GM23338 (cell line): Measurements from ENCODE around the gene KLHL36. TPM values are rescaled to one million over a fixed set of nuclear protein-coding genes. Genes with fewer than 3 reads are reported as not detected.

Experiments used
- ATAC-seq: fragments of 200-7000 bp; cut with Tn5 transposase; 3 replicates; pipeline ENCODE4 v1.9.1; 2020
- DNase-seq: peaks from one replicate; pipeline ENCODE4 v3.0.0-alpha.2; 2015; ENCODE audit warnings: low spot score
- H2AFZ ChIP-seq: fragments of 200-600 bp; sonication (generic); 2 replicates; pipeline ENCODE4 v1.8.0; 2016; ENCODE audit warnings: antibody characterized with exemption, mild to moderate bottlenecking, moderate library complexity
- H3F3A ChIP-seq: fragments of 200-600 bp; sonication (generic); replicated peaks from 2 replicates; pipeline ENCODE4 v1.8.0; 2017; ENCODE audit warnings: antibody characterized with exemption, mixed run types, low read depth
- H3K27ac ChIP-seq: fragments of 200-600 bp; sonication (generic); 2 replicates; pipeline ENCODE4 v1.6.1; 2016; ENCODE audit warnings: low read depth
- H3K27me3 ChIP-seq: fragments of 200-600 bp; sonication (generic); 2 replicates; pipeline ENCODE4 v1.8.0; 2016; ENCODE audit warnings: mild to moderate bottlenecking, mixed run types, moderate library complexity; ENCODE audit not compliant: insufficient read depth
- H3K36me3 ChIP-seq: fragments of 200-600 bp; sonication (generic); 2 replicates; pipeline ENCODE4 v1.8.0; 2016; ENCODE audit warnings: mild to moderate bottlenecking; ENCODE audit not compliant: insufficient read depth
- H3K4me1 ChIP-seq: fragments of 200-600 bp; sonication (generic); 2 replicates; pipeline ENCODE4 v1.8.0; 2016; ENCODE audit warnings: mild to moderate bottlenecking, moderate library complexity; ENCODE audit not compliant: insufficient read depth
- H3K4me2 ChIP-seq: fragments of 200-600 bp; sonication (generic); 2 replicates; pipeline ENCODE4 v1.7.1; 2017; ENCODE audit warnings: mixed run types
- H3K4me3 ChIP-seq: fragments of 200-600 bp; sonication (generic); 2 replicates; pipeline ENCODE4 v1.6.1; 2016; ENCODE audit warnings: mixed run types
- H3K79me2 ChIP-seq: fragments of 200-600 bp; sonication (generic); replicated peaks from 2 replicates; pipeline ENCODE4 v1.8.0; 2017; ENCODE audit warnings: mild to moderate bottlenecking; ENCODE audit not compliant: insufficient read depth
- H3K9me2 ChIP-seq: fragments of 200-600 bp; sonication (generic); 2 replicates; pipeline ENCODE4 v1.8.0; 2017; ENCODE audit not compliant: insufficient read depth
- H4K20me1 ChIP-seq: fragments of 200-600 bp; sonication (generic); replicated peaks from 2 replicates; pipeline ENCODE4 v1.8.0; 2017; ENCODE audit warnings: mild to moderate bottlenecking; ENCODE audit not compliant: insufficient read depth
- H3K27ac Mint-ChIP-seq: 2 replicates; pipeline ENCODE4 v1.8.0; 2020; ENCODE audit warnings: inconsistent platforms, mild to moderate bottlenecking, moderate library complexity, mixed read lengths
- H3K27me3 Mint-ChIP-seq: 3 replicates; pipeline ENCODE4 v1.8.0; 2022; ENCODE audit warnings: low read depth, mild to moderate bottlenecking, moderate library complexity, mixed read lengths, inconsistent platforms; ENCODE audit not compliant: insufficient read depth, poor library complexity
- H3K36me3 Mint-ChIP-seq: 3 replicates; pipeline ENCODE4 v1.8.0; 2021; ENCODE audit warnings: low read depth, mild to moderate bottlenecking, inconsistent platforms, moderate library complexity, mixed read lengths
- H3K4me1 Mint-ChIP-seq: 3 replicates; pipeline ENCODE4 v1.8.0; 2020; ENCODE audit warnings: mild to moderate bottlenecking, inconsistent platforms, mixed read lengths
- H3K4me3 Mint-ChIP-seq: 3 replicates; pipeline ENCODE4 v1.8.0; 2021; ENCODE audit warnings: moderate library complexity, mild to moderate bottlenecking, inconsistent platforms, mixed read lengths
- H3K9me3 Mint-ChIP-seq: 3 replicates; pipeline ENCODE4 v1.8.0; 2020; ENCODE audit warnings: moderate library complexity, mild to moderate bottlenecking, inconsistent platforms, mixed read lengths
- CTCF ChIP-seq, 2 experiments: fragments of 200-600 bp in 1 of 2; sonication (generic) in 1 of 2; conservative IDR thresholded peaks; 2 replicates each; pipeline versions ENCODE4 v1.5.1 to v1.6.1; 2016 to 2017; ENCODE audit warnings: antibody characterized with exemption in 2 of 2, low read depth in 2 of 2, mild to moderate bottlenecking in 2 of 2, moderate library complexity in 1 of 2
- ETS1 ChIP-seq: IDR thresholded peaks from 2 replicates; pipeline ENCODE4 v1.6.1; 2016; ENCODE audit warnings: antibody characterized with exemption
- EZH2 ChIP-seq: fragments of 200-600 bp; sonication (generic); IDR thresholded peaks from one replicate; pipeline ENCODE4 v1.8.0; 2017; ENCODE audit warnings: antibody characterized with exemption, mild to moderate bottlenecking, low read depth; ENCODE audit not compliant: unreplicated experiment
- EZH2phosphoT487 ChIP-seq: fragments of 200-600 bp; sonication (generic); IDR thresholded peaks from one replicate; pipeline ENCODE4 v1.8.1; 2018; ENCODE audit warnings: antibody characterized with exemption; ENCODE audit not compliant: unreplicated experiment
- JUNB ChIP-seq: IDR thresholded peaks from one replicate; pipeline ENCODE4 v1.6.1; 2016; ENCODE audit warnings: antibody characterized with exemption; ENCODE audit not compliant: unreplicated experiment
- NANOG ChIP-seq: IDR thresholded peaks from 2 replicates; pipeline ENCODE4 v1.6.1; 2016; ENCODE audit warnings: antibody characterized with exemption, borderline replicate concordance
- POLR2AphosphoS5 ChIP-seq: IDR thresholded peaks from 2 replicates; pipeline ENCODE4 v1.6.1; 2016; ENCODE audit warnings: antibody characterized with exemption, low read depth
- REST ChIP-seq: IDR thresholded peaks from one replicate; pipeline ENCODE4 v1.6.1; 2018; ENCODE audit warnings: antibody characterized with exemption; ENCODE audit not compliant: unreplicated experiment
- ZNF114 ChIP-seq: fragments of 250-450 bp; sonication (Bioruptor Pico); IDR thresholded peaks from 2 replicates; pipeline ENCODE4 v1.5.0; 2020; ENCODE audit warnings: mild to moderate bottlenecking, moderate library complexity
- ZNF462 ChIP-seq: fragments of 250-450 bp; sonication (Bioruptor Pico); IDR thresholded peaks from 2 replicates; pipeline ENCODE4 v1.5.0; 2020; ENCODE audit warnings: mild to moderate bottlenecking, moderate library complexity
- polyA plus RNA-seq: library from polyadenylated mRNA; unstranded; fragments of >200 nt; fragmentation: Nextera tagmentation; extraction: Ambion mirVana; gene quantifications from 2 replicates; pipeline ENCODE4 v1.2.1, GENCODE V29; 2016
- total RNA-seq: library from RNA; depleted of rRNA; stranded (reverse); fragments of >200 nt; shearing (Covaris generic); gene quantifications from 2 replicates; pipeline ENCODE4 v1.2.3, GENCODE V29; 2014

The KLHL36 gene
- total and polyA plus RNA-seq, 2 experiments from 2014 or later: 13.4 to 70.4 TPM

- TF ChIP-seq ZNF462: no peak
- TF ChIP-seq ETS1: no peak
- TF ChIP-seq POLR2AphosphoS5: no peak
- TF ChIP-seq CTCF (conservative IDR thresholded peaks at IDR 0.05; ENCODE audit: low read depth in 2 of 2): no peak
Observed at GRCh38 chr16:84635702-84636101, 12.6 kb upstream of the KLHL36 start (continued).

- H3K4me2 ChIP-seq: no peak overlapping the region
- no peaks in the 10 kb centered on the region for H3K27me3 ChIP-seq
- no peaks in the 10 kb centered on the region for H3K9me2 ChIP-seq
- Mint-ChIP-seq H3K4me3 (no peak overlapping the region), H3K4me1 (peaks cover 14% of the 10 kb centered on the region), H3K36me3 (no peaks in the 10 kb centered on the region; the same call in 2 of the 3 replicates), H3K27ac (no peak overlapping the region), H3K9me3 (no peaks in the 10 kb centered on the region), H3K27me3 (no peaks in the 10 kb centered on the region)
- no peaks in the 10 kb centered on the region for H3K4me1 ChIP-seq
- no peak overlapping the region for H2AFZ ChIP-seq
- no peaks in the 10 kb centered on the region for H3K36me3 ChIP-seq
- H3K79me2 ChIP-seq: no peaks in the 10 kb centered on the region
- H3K27ac ChIP-seq: no peak overlapping the region
- no peak overlapping the region for H3K4me3 ChIP-seq
- no peaks in the 10 kb centered on the region for H3F3A ChIP-seq
- no peaks in the 10 kb centered on the region for H4K20me1 ChIP-seq
- DNase-seq: no peak
- no peak for ATAC-seq
- TF ChIP-seq REST: no peak
- TF ChIP-seq EZH2phosphoT487: no peak
- no peak for TF ChIP-seq CTCF (conservative IDR thresholded peaks at IDR 0.05; ENCODE audit: low read depth in 2 of 2)
- TF ChIP-seq EZH2: no peak
- no peak for TF ChIP-seq ZNF114
- TF ChIP-seq JUNB: no peak
- no peak for TF ChIP-seq NANOG
Observed at GRCh38 chr16:84637709-84638108, 10.6 kb upstream of the KLHL36 start.
